ENCODE measurements around the gene CMYA5. TPM values are rescaled to one million over a fixed set of nuclear protein-coding genes. Genes with fewer than 3 reads are reported as not detected.

Gene CMYA5
- total and polyA plus RNA-seq, 9 of the 15 experiments (the other 6 are each of a cell fraction or from before 2014, with no cell fraction given), result 0.18 to 1.1 (median 0.32) TPM

GRCh38 chr5:79844571-79844970 lies 154.9 kb downstream of the CMYA5 start:
- no peak for DNase-seq (ENCODE audit: extremely low read depth in 1 of 4, low spot score in 3 of 4)
- WGBS (ENCODE audit: insufficient coverage, low coverage, missing lambda C conversion rate), result 27% methylated on average over 1 of the region's 1 CpG
- peaks cover 0 to 16% of the 10 kb centered on the region in 2 experiments; a peak in 2 of 5 replicates for H3K4me1 ChIP-seq (replicated peaks in 1 of 2; ENCODE audit: control insufficient read depth in 2 of 2, insufficient read depth in 2 of 2, low read length in 2 of 2)
- BruUV-seq (replicated peaks), result no TSS peak
- no peak for ATAC-seq
- in situ Hi-C loops (cut with MboI) (no loop called here), intact Hi-C loops (cut with micrococcal nuclease) (no loop called here)
- ChIA-PET POLR2A (interaction anchor here (0.6 kb wide), 1 partner anchor 13 kb away, joined by 3 read pairs; no protein-coding TSS in a partner anchor), CTCF (ENCODE audit: low intra/inter-chr PET ratio) (no interaction called here)
- H3K79me2 ChIP-seq (ENCODE audit: control insufficient read depth, insufficient read depth, low read length), result no peaks in the 10 kb centered on the region
- H3K9me1 ChIP-seq (ENCODE audit: control insufficient read depth, insufficient read depth, low read length), result no peaks in the 10 kb centered on the region
- H3K27ac ChIP-seq (ENCODE audit: extremely low read depth, low read depth, low read length), result no peak overlapping the region
- H2AFZ ChIP-seq (ENCODE audit: low read depth, low read length), result no peak overlapping the region
- TF ChIP-seq ELF4 (CRISPR knock-in tag; IDR thresholded peaks at IDR 0.05) (no peak), ADNP (tag; IDR thresholded peaks at IDR 0.05) (no peak), PATZ1 (CRISPR knock-in tag; IDR thresholded peaks at IDR 0.05; ENCODE audit: borderline replicate concordance) (no peak), MECOM (CRISPR knock-in tag; IDR thresholded peaks at IDR 0.05) (no peak), LEF1 (IDR thresholded peaks at IDR 0.05) (no peak), HMG20A (CRISPR knock-in tag; conservative IDR thresholded peaks at IDR 0.05) (no peak)
- H3K36me3 ChIP-seq (ENCODE audit: control insufficient read depth, insufficient read depth, low read length), result no peaks in the 10 kb centered on the region
- no peak for FAIRE-seq
- no peaks in the 10 kb centered on the region for H3K9me3 ChIP-seq (replicated peaks; ENCODE audit: control insufficient read depth, insufficient read depth, low read depth, low read length)
- H3K27me3 ChIP-seq (ENCODE audit: control insufficient read depth in 2 of 2, insufficient read depth in 2 of 2, low read length in 2 of 2), result peaks cover 12 to 30% of the 10 kb centered on the region in 2 experiments
- H3K4me2 ChIP-seq (ENCODE audit: insufficient read depth, low read length), result no peak overlapping the region
- H3K9ac ChIP-seq (ENCODE audit: insufficient read depth in 1 of 2, low read depth in 2 of 2, low read length in 2 of 2), result no peak overlapping the region
- H3K4me3 ChIP-seq, result no peak overlapping the region
- no peaks in the 10 kb centered on the region for H4K20me1 ChIP-seq (replicated peaks; ENCODE audit: control insufficient read depth, insufficient read depth, low read length)

Measured in K562 (cell line).